IMR-90 (cell line): ENCODE data around the gene ACTR10. TPM values are rescaled to one million over a fixed set of nuclear protein-coding genes. Genes with fewer than 3 reads are reported as not detected.

Experiments
- ATAC-seq: fragments of 200-7000 bp; cut with Tn5 transposase; 2 replicates; pipeline ENCODE4 v1.9.1; 2020; ENCODE audit warnings: low read depth, mild to moderate bottlenecking, moderate library complexity
- BruUV-seq: library from RNA; stranded (reverse); fragments of 400-500 nt; replicated peaks from 2 replicates; lab custom pipeline; 2021; lab: Mats Ljungman, UMichigan
- CTCF ChIA-PET: fragments of 300-600 bp; formaldehyde crosslinking; extraction: SDS; loops from one replicate; lab custom pipeline; 2021; ENCODE audit warnings: antibody characterized with exemption; lab: Yijun Ruan, JAX
- POLR2A ChIA-PET: fragments of 300-600 bp; sonication (Branson Sonifier 250); formaldehyde crosslinking; loops from one replicate; lab custom pipeline; 2022; ENCODE audit warnings: antibody characterized with exemption; ENCODE audit not compliant: unreplicated experiment; lab: Charles Lee
- DNase-seq: peaks from one replicate; pipeline ENCODE4 v3.0.0; 2013
- H2AFZ ChIP-seq: replicated peaks from 2 replicates; pipeline ENCODE3; 2013; ENCODE audit warnings: low read length, mild to moderate bottlenecking; ENCODE audit not compliant: poor library complexity
- H2AK5ac ChIP-seq: 2 replicates; pipeline ENCODE4 v1.6.1; 2013; ENCODE audit warnings: low read depth, low read length, inconsistent platforms
- H2AK9ac ChIP-seq: replicated peaks from 2 replicates; pipeline ENCODE3; 2013; ENCODE audit warnings: mild to moderate bottlenecking, low read depth, low read length, moderate library complexity; ENCODE audit not compliant: poor library complexity
- H2BK120ac ChIP-seq: 2 replicates; pipeline ENCODE4 v1.6.1; 2013; ENCODE audit warnings: low read depth, low read length, inconsistent platforms
- H2BK15ac ChIP-seq: 3 replicates; pipeline ENCODE4 v1.6.1; 2013; ENCODE audit warnings: low read depth, low read length, inconsistent platforms
- H2BK20ac ChIP-seq: 2 replicates; pipeline ENCODE4 v1.6.1; 2013; ENCODE audit warnings: low read depth, mild to moderate bottlenecking, inconsistent platforms, low read length, moderate library complexity
- H2BK5ac ChIP-seq: 2 replicates; pipeline ENCODE4 v1.6.1; 2013; ENCODE audit warnings: mild to moderate bottlenecking, low read depth, low read length, inconsistent platforms; ENCODE audit not compliant: poor library complexity, severe bottlenecking
- H3K14ac ChIP-seq: replicated peaks from 2 replicates; pipeline ENCODE4 v1.6.1; 2013; ENCODE audit warnings: low read depth, low read length, inconsistent platforms
- H3K18ac ChIP-seq: 2 replicates; pipeline ENCODE4 v1.6.1; 2013; ENCODE audit warnings: low read depth, low read length, control low read depth
- H3K23ac ChIP-seq: 2 replicates; pipeline ENCODE4 v1.6.1; 2013; ENCODE audit warnings: low read depth, low read length, inconsistent platforms
- H3K27ac ChIP-seq: 2 replicates; pipeline ENCODE4 v1.5.1; 2013; ENCODE audit warnings: mild to moderate bottlenecking, control low read depth, low read length; ENCODE audit not compliant: insufficient read depth
- H3K27me3 ChIP-seq: 2 replicates; pipeline ENCODE4 v1.6.1; 2013; ENCODE audit warnings: low read length; ENCODE audit not compliant: control insufficient read depth, insufficient read depth
- H3K36me3 ChIP-seq: 2 replicates; pipeline ENCODE4 v1.6.1; 2013; ENCODE audit warnings: low read length, mixed read lengths; ENCODE audit not compliant: control insufficient read depth, insufficient read depth
- H3K4ac ChIP-seq: 2 replicates; pipeline ENCODE4 v1.6.1; 2013; ENCODE audit warnings: low read depth, low read length, inconsistent platforms
- H3K4me1 ChIP-seq: 2 replicates; pipeline ENCODE4 v1.6.1; 2013; ENCODE audit warnings: low read length, mixed read lengths; ENCODE audit not compliant: control insufficient read depth, insufficient read depth
- H3K4me2 ChIP-seq: 2 replicates; pipeline ENCODE4 v1.6.1; 2013; ENCODE audit warnings: low read depth, mild to moderate bottlenecking, control low read depth, low read length, moderate library complexity
- H3K4me3 ChIP-seq: 2 replicates; pipeline ENCODE4 v1.5.1; 2013; ENCODE audit warnings: low read depth, mild to moderate bottlenecking, control low read depth, low read length, moderate library complexity; ENCODE audit not compliant: insufficient read depth
- H3K56ac ChIP-seq: 2 replicates; pipeline ENCODE4 v1.6.1; 2013; ENCODE audit warnings: low read length, inconsistent platforms; ENCODE audit not compliant: insufficient read depth; ENCODE audit errors: extremely low read depth
- H3K79me1 ChIP-seq, 2 experiments: 2 replicates each; pipeline ENCODE4 v1.6.1; 2013; ENCODE audit warnings: low read length in 2 of 2, inconsistent platforms in 1 of 2, low read depth in 1 of 2
- H3K9ac ChIP-seq: 2 replicates; pipeline ENCODE4 v1.6.1; 2013; ENCODE audit warnings: low read depth, low read length, control low read depth
- H3K9me1 ChIP-seq: 2 replicates; pipeline ENCODE4 v1.6.1; 2013; ENCODE audit warnings: low read length, inconsistent platforms; ENCODE audit not compliant: insufficient read depth
- H3K9me3 ChIP-seq: 2 replicates; pipeline ENCODE4 v1.6.1; 2013; ENCODE audit warnings: low read length; ENCODE audit not compliant: control insufficient read depth, insufficient read depth
- H4K20me1 ChIP-seq: 2 replicates; pipeline ENCODE4 v1.6.1; 2013; ENCODE audit warnings: low read length, inconsistent platforms; ENCODE audit not compliant: insufficient read depth
- H4K5ac ChIP-seq: 2 replicates; pipeline ENCODE4 v1.6.1; 2013; ENCODE audit warnings: mild to moderate bottlenecking, low read depth, low read length, control low read depth
- H4K8ac ChIP-seq, 2 experiments: 2 replicates each; pipeline ENCODE4 v1.6.1; 2013; ENCODE audit warnings: low read depth in 2 of 2, low read length in 2 of 2, control low read depth in 1 of 2, inconsistent platforms in 1 of 2
- H4K91ac ChIP-seq: 2 replicates; pipeline ENCODE4 v1.6.1; 2013; ENCODE audit warnings: low read depth, low read length, inconsistent platforms; ENCODE audit not compliant: insufficient read depth
- BHLHE40 ChIP-seq: fragments of 150-350 bp; IDR thresholded peaks from 2 replicates; pipeline ENCODE4 v1.6.1; 2016; ENCODE audit warnings: mild to moderate bottlenecking, low read depth, low read length
- CEBPB ChIP-seq: IDR thresholded peaks from 2 replicates; pipeline ENCODE4 v1.6.1; 2012; ENCODE audit warnings: low read depth, low read length, improper control_type of control experiment
- CHD1 ChIP-seq: IDR thresholded peaks from 2 replicates; pipeline ENCODE4 v1.6.1; 2012; ENCODE audit warnings: low read depth, low read length, improper control_type of control experiment
- CTCF ChIP-seq: conservative IDR thresholded peaks from 2 replicates; pipeline ENCODE4 v1.5.1; 2012; ENCODE audit warnings: mild to moderate bottlenecking, low read depth, low read length, improper control_type of control experiment
- ELK1 ChIP-seq: fragments of 150-350 bp; IDR thresholded peaks from 2 replicates; pipeline ENCODE4 v1.6.1; 2016; ENCODE audit warnings: low read depth, mild to moderate bottlenecking, low read length, moderate library complexity, borderline replicate concordance
- FOS ChIP-seq: fragments of 150-350 bp; IDR thresholded peaks from 2 replicates; pipeline ENCODE4 v1.6.1; 2016; ENCODE audit warnings: low read depth, low read length
- MAFK ChIP-seq: IDR thresholded peaks from 2 replicates; pipeline ENCODE4 v1.6.1; 2012; ENCODE audit warnings: low read depth, low read length, improper control_type of control experiment
- MAZ ChIP-seq: IDR thresholded peaks from 2 replicates; pipeline ENCODE4 v1.6.1; 2012; ENCODE audit warnings: low read depth, mild to moderate bottlenecking, low read length, improper control_type of control experiment, moderate library complexity, borderline replicate concordance
- MXI1 ChIP-seq: IDR thresholded peaks from 2 replicates; pipeline ENCODE4 v1.6.1; 2012; ENCODE audit warnings: low read depth, mild to moderate bottlenecking, low read length, moderate library complexity, borderline replicate concordance
- NFE2L2 ChIP-seq: fragments of 150-350 bp; IDR thresholded peaks from 2 replicates; pipeline ENCODE4 v1.6.1; 2016; ENCODE audit warnings: low read depth, mild to moderate bottlenecking, low read length
- RAD21 ChIP-seq: IDR thresholded peaks from 2 replicates; pipeline ENCODE4 v1.6.1; 2012; ENCODE audit warnings: low read length, improper control_type of control experiment
- RFX5 ChIP-seq: IDR thresholded peaks from 2 replicates; pipeline ENCODE4 v1.8.0; 2012; ENCODE audit warnings: low read depth, mild to moderate bottlenecking, low read length, moderate library complexity
- SMC3 ChIP-seq: fragments of 150-350 bp; IDR thresholded peaks from 2 replicates; pipeline ENCODE4 v1.6.1; 2016; ENCODE audit warnings: low read depth, mild to moderate bottlenecking, antibody characterized with exemption, low read length, moderate library complexity
- dilution Hi-C: fragments of 300-500 bp; cut with HindIII; formaldehyde crosslinking; loops from one replicate; pipeline ENCODE4 v1.14.3; 2018; ENCODE audit warnings: low sequenced_read_pairs; ENCODE audit not compliant: unreplicated experiment
- in situ Hi-C: fragments of 300-500 bp; cut with MboI; formaldehyde crosslinking; loops from 3 replicates; pipeline ENCODE4 v1.14.3; 2019; ENCODE audit warnings: low sequenced_read_pairs, inconsistent platforms, mixed read lengths
- intact Hi-C: fragments of 100-400 bp; cut with micrococcal nuclease; formaldehyde crosslinking; loops from 2 replicates; pipeline ENCODE4 v1.10.0; 2022
- polyA plus RNA-seq, 3 experiments: library from polyadenylated mRNA; depleted of rRNA; stranded (reverse); fragments of >200 nt; gene quantifications; 2 replicates each; pipeline ENCODE4 v1.2.3, GENCODE V29; 2012; ENCODE audit warnings: low replicate concordance in 1 of 3
- total RNA-seq: library from RNA; depleted of rRNA; stranded (reverse); fragments of >200 nt; gene quantifications from 2 replicates; pipeline ENCODE4 v1.2.3, GENCODE V29; 2012

Gene ACTR10
- total and polyA plus RNA-seq, 2 of the 4 experiments (the other 2 are of a cell fraction): 71.0 to 71.7 TPM

- dilution Hi-C loops: no loop called here
- Histone ChIP-seq H3K4me1 (peaks cover 3% of the 10 kb centered on the region; the same call in 1 of the 2 replicates), H3K79me1 (peaks cover 19 to 55% of the 10 kb centered on the region in 2 experiments), H3K4me3 (no peak overlapping the region), H2BK5ac (no peak overlapping the region), H2BK20ac (no peak overlapping the region), H3K18ac (no peak overlapping the region), H4K91ac (no peak overlapping the region), H3K4me2 (no peak overlapping the region), H3K27ac (no peak overlapping the region), H3K9me3 (no peaks in the 10 kb centered on the region), H2AFZ (no peak overlapping the region), H2BK15ac (no peak overlapping the region), H3K36me3 (peaks cover 42% of the 10 kb centered on the region), H3K27me3 (no peaks in the 10 kb centered on the region), H3K4ac (no peak overlapping the region), H2AK5ac (no peak overlapping the region), H3K14ac (no peak overlapping the region), H4K20me1 (peaks cover 22% of the 10 kb centered on the region), H3K9me1 (no peaks in the 10 kb centered on the region), H2BK120ac (no peak overlapping the region), H2AK9ac (no peak overlapping the region), H3K9ac (no peak overlapping the region), H4K8ac (no peak overlapping the region), H3K56ac (no peak overlapping the region), H4K5ac (no peak overlapping the region), H3K23ac (no peak overlapping the region)
- intact Hi-C loops: no loop called here
- TF ChIP-seq CTCF (no peak), SMC3 (no peak), FOS (no peak), NFE2L2 (no peak), MXI1 (no peak), RAD21 (no peak), MAFK (no peak), CEBPB (no peak), CHD1 (no peak), MAZ (no peak), ELK1 (no peak), BHLHE40 (no peak), RFX5 (no peak)
- POLR2A ChIA-PET: no interaction called here
- in situ Hi-C loops: no loop called here
- no peak for ATAC-seq
- CTCF ChIA-PET: interaction anchor here (0.6 kb wide), 1 partner anchor 11 kb away, joined by 3 read pairs; no protein-coding TSS in a partner anchor
- BruUV-seq: no TSS peak
- DNase-seq: no peak
These were observed 74.9 kb downstream of the ACTR10 start for GRCh38 chr14:58274881-58275280.
